ENCODE measurements around the gene GNG7.

DNA sequence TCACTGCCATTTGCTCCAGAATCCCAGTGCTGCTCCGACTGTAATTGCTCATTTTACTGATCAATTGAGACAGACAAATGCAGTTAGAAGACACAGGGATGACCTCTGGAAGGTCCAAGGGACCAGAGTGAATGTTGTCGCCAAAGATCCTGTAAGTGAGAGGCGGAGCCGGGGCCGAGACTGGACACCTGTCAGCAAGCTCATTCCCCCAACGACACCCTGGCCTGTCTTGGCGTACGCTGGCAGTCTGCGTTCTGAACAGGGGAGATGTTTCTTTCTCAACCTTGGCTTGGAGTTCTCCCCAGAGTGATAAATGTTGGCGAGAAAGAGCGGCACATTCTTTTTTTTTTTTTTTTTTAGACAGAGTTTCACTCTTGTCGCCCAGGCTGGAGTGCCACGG is 202.3 kb downstream of the GNG7 start:
- TF ChIP-seq EZH2 (IDR thresholded peaks at IDR 0.05) = no peak
- TF ChIP-seq POLR2AphosphoS5 (IDR thresholded peaks at IDR 0.05; ENCODE audit: borderline replicate concordance, low read depth, low read length) = no peak
- no peak for TF ChIP-seq FOXP2 (optimal IDR thresholded peaks at IDR 0.05; ENCODE audit: control extremely low read depth, extremely low read length, insufficient read depth)
